Measurements from ENCODE around the gene PGAP3.

GRCh38 chr17:39658760-39659159 lies 29.1 kb downstream of the PGAP3 start:
- no peak for TF ChIP-seq EZH2phosphoT487 (IDR thresholded peaks at IDR 0.05; ENCODE audit: low read length)
- TF ChIP-seq EZH2 (optimal IDR thresholded peaks at IDR 0.05; ENCODE audit: low read depth, low read length) = no peak

Measured in MM.1S (cell line).